Spinal cord (tissue), 10 donors: ENCODE measurements around the gene PHF23. TPM values are rescaled to one million over a fixed set of nuclear protein-coding genes. Genes with fewer than 3 reads are reported as not detected.

ENCODE experiments used
- DNase-seq, 6 donors: peaks; one replicate each; pipeline versions ENCODE4 v3.0.0 to v3.0.0-alpha.2; 2013 to 2015; ENCODE audit warnings: low spot score in 6 of 6, low read depth in 4 of 6
- H3K27ac ChIP-seq: one replicate; pipeline ENCODE4 v1.5.1; 2013; ENCODE audit warnings: low read depth, low read length, control low read depth
- H3K27me3 ChIP-seq: one replicate; pipeline ENCODE4 v1.6.1; 2013; ENCODE audit warnings: low read length; ENCODE audit not compliant: control insufficient read depth, insufficient read depth
- H3K36me3 ChIP-seq: one replicate; pipeline ENCODE4 v1.6.1; 2013; ENCODE audit warnings: low read length; ENCODE audit not compliant: control insufficient read depth, insufficient read depth
- H3K4me1 ChIP-seq: one replicate; pipeline ENCODE4 v1.6.1; 2013; ENCODE audit warnings: low read length; ENCODE audit not compliant: control insufficient read depth, insufficient read depth
- H3K4me3 ChIP-seq: one replicate; pipeline ENCODE4 v1.5.1; 2013; ENCODE audit warnings: low read depth, low read length, control low read depth
- H3K9me3 ChIP-seq: one replicate; pipeline ENCODE4 v1.6.1; 2013; ENCODE audit warnings: low read length; ENCODE audit not compliant: control insufficient read depth, insufficient read depth
- WGBS: methylation state at CpG from one replicate; pipeline ENCODE4 v1.1.5; 2013; ENCODE audit warnings: missing lambda C conversion rate; ENCODE audit not compliant: insufficient coverage; 5-methylcytosine and 5-hydroxymethylcytosine counted together
- polyA plus RNA-seq, 2 donors: library from polyadenylated mRNA; unstranded; fragments of 120-200 nt; gene quantifications; one replicate each; pipeline ENCODE4 v1.2.1, GENCODE V29; 2013; ENCODE audit not compliant: insufficient read length in 2 of 2
- total RNA-seq, 2 donors: library from RNA; depleted of rRNA in 1 of 2; stranded (reverse); fragments of 120-200 nt in 1 of 2; fragments of >200 nt in 1 of 2; gene quantifications; one replicate each; pipeline versions ENCODE4 v1.2.3 to v1.2.4, GENCODE V29; 2013 to 2014
- donor health status: healthy.

Gene PHF23
- total and polyA plus RNA-seq, 4 donors: 26.2 to 53.2 (median 49.6) TPM

DNA sequence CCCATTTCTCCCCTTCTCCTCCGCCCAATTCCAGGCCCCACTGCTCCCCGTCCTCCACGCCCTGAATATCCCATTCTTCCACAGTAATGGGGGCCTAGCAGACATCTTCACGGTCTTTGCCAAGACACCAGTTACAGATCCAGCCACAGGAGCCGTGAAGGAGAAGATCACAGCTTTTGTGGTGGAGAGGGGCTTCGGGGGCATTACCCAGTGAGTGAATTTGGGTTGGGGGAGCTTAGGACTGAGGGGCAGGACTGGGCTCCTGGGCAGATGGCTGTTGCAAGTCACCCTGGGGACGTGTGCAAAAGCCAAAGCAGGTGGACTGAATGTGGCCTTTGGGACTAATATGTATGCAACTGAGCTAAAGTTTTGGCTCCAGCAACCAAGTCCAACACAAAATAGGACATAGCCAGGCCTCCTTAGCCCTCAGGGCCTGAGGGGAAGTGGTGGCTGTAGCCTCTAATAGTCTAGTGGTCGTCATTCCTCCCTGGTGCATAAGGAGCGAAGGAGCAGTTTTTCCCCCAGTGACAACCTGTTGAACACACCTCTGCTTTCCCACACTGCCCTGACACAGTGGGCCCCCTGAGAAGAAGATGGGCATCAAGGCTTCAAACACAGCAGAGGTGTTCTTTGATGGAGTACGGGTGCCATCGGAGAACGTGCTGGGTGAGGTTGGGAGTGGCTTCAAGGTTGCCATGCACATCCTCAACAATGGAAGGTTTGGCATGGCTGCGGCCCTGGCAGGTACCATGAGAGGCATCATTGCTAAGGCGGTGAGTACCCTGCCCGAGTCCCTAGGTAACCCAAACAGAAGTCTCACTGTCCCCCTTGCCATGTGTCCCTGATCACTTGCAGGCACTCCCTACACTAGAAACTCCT is 16.9 kb downstream of the PHF23 start:
- WGBS: 84% methylated on average over 10 of the region's 15 CpGs
- peaks cover 49% of the 10 kb centered on the region for H3K4me1 ChIP-seq
- H3K36me3 ChIP-seq: peaks cover 69% of the 10 kb centered on the region

DNA sequence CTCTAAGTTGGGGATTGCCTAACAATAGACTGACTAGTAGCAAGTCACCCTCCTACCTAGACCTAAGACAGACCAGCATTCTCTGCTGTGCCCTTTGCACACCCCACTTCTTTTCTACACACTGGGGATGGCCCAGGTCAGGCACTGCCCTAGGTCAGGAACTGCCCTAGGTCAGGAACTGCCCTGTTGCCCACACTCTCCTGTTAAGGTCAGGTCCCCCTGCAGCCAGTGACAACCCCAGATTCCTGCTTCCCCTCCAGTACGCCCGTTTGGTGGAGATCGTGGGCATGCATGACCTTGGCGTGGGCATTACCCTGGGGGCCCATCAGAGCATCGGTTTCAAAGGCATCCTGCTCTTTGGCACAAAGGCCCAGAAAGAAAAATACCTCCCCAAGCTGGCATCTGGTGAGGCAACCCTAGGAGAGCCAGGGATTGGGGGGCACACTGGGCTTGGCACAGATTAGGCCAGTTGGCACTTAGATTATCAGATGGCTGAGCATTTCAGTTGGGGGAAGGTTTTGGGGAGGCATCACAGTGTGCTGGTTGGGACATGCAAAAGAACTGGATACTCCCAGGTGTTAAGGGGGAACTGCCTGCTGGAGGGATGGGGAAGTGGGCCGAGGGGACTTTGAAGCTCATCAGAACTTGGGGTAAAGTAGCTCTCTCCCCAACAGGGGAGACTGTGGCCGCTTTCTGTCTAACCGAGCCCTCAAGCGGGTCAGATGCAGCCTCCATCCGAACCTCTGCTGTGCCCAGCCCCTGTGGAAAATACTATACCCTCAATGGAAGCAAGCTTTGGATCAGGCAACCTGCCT is 17.8 kb downstream of the PHF23 start:
- no peaks in the 10 kb centered on the region for H3K9me3 ChIP-seq
- H3K27ac ChIP-seq: no peak overlapping the region
- no peaks in the 10 kb centered on the region for H3K27me3 ChIP-seq
- H3K4me3 ChIP-seq: peak overlapping the region; percentile 69
- H3K4me1 ChIP-seq: peaks cover 55% of the 10 kb centered on the region
- H3K36me3 ChIP-seq: peaks cover 61% of the 10 kb centered on the region
- 79% methylated on average over 7 of the region's 10 CpGs for WGBS
- no peak for DNase-seq

More for the DNA sequence above, 16.9 kb downstream of the PHF23 start:
- Histone ChIP-seq H3K4me3 (no peak overlapping the region), H3K27me3 (no peaks in the 10 kb centered on the region), H3K9me3 (no peaks in the 10 kb centered on the region), H3K27ac (no peak overlapping the region)
- peak in 1 of 6 donors; percentile 13 for DNase-seq

DNA sequence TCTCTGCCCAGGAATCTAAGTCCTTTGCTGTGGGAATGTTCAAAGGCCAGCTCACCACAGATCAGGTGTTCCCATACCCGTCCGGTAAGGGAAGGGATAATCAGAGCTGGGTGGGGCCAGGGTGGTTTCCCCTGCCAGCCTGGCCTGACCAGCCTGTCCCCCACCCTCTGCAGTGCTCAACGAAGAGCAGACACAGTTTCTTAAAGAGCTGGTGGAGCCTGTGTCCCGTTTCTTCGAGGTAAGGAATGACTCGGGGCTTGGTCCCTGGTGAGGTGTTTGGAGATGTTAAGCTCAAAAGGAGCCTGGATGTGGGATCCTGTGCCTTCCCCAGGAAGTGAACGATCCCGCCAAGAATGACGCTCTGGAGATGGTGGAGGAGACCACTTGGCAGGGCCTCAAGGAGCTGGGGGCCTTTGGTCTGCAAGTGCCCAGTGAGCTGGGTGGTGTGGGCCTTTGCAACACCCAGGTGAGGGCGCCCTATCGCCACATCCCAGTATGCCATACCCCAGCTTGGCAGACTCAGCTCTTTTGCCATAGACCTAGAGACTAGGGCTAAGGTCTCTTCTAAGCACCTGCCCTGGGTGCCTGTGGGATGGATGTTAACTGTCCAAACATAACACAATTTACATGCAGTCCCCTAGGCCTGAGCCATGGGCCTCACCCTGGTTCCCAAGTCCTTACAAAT is 18.5 kb downstream of the PHF23 start:
- DNase-seq: peak in 1 of 6 donors; percentile 44
- Histone ChIP-seq H3K4me3 (peak overlapping the region; percentile 69), H3K27ac (peak overlapping the region; percentile 78), H3K36me3 (peaks cover 53% of the 10 kb centered on the region), H3K27me3 (no peaks in the 10 kb centered on the region), H3K9me3 (no peaks in the 10 kb centered on the region), H3K4me1 (peaks cover 62% of the 10 kb centered on the region)
- 59% methylated on average over 7 of the region's 11 CpGs for WGBS

DNA sequence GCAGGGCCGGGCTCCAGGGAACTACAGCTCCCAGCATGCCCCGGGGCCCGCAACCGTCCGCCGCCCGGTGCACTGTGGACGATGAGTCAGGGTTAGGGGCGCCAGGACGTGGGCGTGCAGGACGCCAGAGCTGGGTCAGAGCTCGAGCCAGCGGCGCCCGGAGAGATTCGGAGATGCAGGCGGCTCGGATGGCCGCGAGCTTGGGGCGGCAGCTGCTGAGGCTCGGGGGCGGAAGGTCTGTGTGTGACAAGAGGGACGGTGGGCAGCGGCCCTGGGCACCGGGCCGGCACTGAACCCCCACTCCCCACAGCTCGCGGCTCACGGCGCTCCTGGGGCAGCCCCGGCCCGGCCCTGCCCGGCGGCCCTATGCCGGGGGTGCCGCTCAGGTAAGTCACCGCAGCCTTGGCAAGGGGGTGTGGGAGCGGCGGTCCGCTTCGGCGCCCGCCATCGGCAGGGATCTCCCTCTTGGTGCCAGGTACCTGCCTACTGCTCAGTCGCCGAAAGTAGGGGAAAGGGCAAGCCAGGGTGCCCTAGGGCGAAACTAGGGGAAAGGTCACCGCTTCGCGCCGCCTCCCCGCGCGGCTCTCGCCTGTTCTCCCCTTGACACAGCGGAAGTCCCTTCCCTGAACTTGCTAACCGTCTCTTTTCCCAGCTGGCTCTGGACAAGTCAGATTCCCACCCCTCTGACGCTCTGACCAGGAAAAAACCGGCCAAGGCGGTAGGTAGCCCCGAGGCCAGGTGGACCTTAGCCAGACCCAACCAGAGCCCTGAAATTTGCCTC is 19.3 kb downstream of the PHF23 start, which contains the start of the genes ACADVL and DLG4:
TSS of gene ACADVL (plus strand) at position 127 of the 781 bp plus-strand sequence. CDS start at position 174, 47 bp downstream.
TSS of gene DLG4 (minus strand) at position 25 of the 781 bp plus-strand sequence.
- Histone ChIP-seq H3K4me1 (peaks cover 69% of the 10 kb centered on the region), H3K27ac (peak within 1 kb of the TSS; percentile 78), H3K36me3 (peaks cover 46% of the 10 kb centered on the region), H3K9me3 (no peaks in the 10 kb centered on the region), H3K27me3 (no peaks in the 10 kb centered on the region), H3K4me3 (peak within 1 kb of the TSS; percentile 69)
- peak in 4 of 6 donors; percentile 80 to 96 (median 88) for DNase-seq
- under 1% methylated on average over 63 of the region's 63 CpGs for WGBS

DNA sequence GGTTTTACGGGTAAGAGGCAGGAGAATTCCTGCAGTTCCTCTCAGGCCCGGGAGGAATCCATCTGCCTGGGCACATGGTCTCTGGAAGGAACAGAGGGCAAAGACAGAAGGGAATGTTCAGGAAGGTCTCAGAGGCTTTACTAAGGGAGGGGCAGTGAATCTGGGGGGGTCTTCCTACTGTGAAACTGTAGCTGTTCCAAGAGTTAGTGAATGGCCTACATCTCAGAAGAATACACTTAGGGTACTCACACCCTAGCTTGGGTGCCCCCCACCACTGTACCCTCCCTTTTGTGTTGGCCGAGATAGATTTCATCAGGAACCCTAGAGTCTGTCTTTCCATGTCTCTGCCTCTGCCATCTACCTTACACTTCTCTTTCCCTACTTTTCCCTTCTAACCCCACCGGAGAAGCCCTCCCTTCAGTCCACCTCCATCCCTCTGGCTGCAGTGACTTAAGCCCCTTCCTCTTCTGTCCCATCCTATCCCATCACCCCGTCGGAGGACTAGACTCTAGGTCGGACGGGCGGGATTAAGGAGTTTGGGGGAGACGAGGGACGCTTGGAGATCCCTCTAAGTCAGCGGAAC is 19.9 kb downstream of the PHF23 start:
- no peak for DNase-seq
- Histone ChIP-seq H3K27ac (peak overlapping the region; percentile 78), H3K9me3 (no peaks in the 10 kb centered on the region), H3K36me3 (peaks cover 39% of the 10 kb centered on the region), H3K4me3 (peak overlapping the region; percentile 69), H3K4me1 (peaks cover 72% of the 10 kb centered on the region), H3K27me3 (no peaks in the 10 kb centered on the region)
- WGBS: 43% methylated on average over 6 of the region's 12 CpGs

DNA sequence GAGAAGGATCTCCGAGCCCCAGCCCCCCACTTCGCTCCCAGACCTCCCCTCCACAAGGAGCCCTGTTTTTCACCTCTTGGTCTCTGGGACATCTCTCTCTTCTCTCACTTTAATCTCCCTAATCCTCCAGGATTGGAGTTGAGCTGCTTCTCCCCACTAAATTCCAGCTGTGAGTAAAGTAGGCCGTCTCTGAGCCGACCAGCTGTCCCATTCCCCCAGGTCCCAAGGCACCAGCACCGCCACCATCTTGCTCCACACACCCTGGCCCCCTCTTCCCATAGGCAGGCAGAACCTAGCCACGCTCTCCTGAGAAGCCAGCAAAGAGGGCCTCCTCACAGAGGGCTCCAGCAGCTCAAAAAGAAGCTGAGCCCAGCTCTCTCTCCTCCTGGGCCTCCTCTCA is 20.5 kb downstream of the PHF23 start:
- Histone ChIP-seq H3K4me1 (peaks cover 78% of the 10 kb centered on the region), H3K27me3 (no peaks in the 10 kb centered on the region), H3K9me3 (no peaks in the 10 kb centered on the region), H3K4me3 (no peak overlapping the region), H3K27ac (peak overlapping the region; percentile 88), H3K36me3 (peaks cover 34% of the 10 kb centered on the region)
- WGBS: 84% methylated on average over 5 of the region's 6 CpGs
- DNase-seq: no peak

DNA sequence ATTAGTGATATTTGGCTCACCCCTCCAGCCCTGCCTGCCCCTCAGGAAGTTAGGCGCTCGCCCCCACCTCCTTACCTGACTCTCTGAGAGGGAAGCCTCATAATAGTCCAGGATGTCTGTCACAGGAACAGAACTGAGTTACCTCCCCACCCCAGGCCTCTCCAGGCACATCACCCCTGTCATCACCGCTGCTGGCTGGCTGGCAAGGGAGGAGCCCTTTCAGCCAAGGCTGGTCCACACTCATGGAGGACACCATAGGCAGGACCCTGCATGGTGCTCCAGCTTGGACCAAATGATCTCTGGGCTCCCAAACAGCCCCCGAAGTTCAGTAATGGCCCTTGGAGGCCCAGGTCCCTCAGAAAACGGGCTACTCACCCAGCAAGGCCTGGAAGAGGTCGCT is 21.1 kb downstream of the PHF23 start:
- Histone ChIP-seq H3K27ac (peak overlapping the region; percentile 88), H3K4me3 (peak overlapping the region; percentile 60), H3K27me3 (no peaks in the 10 kb centered on the region), H3K36me3 (peaks cover 28% of the 10 kb centered on the region), H3K4me1 (peaks cover 84% of the 10 kb centered on the region), H3K9me3 (no peaks in the 10 kb centered on the region)
- WGBS: 57% methylated on average over 6 of the region's 6 CpGs
- no peak for DNase-seq

DNA sequence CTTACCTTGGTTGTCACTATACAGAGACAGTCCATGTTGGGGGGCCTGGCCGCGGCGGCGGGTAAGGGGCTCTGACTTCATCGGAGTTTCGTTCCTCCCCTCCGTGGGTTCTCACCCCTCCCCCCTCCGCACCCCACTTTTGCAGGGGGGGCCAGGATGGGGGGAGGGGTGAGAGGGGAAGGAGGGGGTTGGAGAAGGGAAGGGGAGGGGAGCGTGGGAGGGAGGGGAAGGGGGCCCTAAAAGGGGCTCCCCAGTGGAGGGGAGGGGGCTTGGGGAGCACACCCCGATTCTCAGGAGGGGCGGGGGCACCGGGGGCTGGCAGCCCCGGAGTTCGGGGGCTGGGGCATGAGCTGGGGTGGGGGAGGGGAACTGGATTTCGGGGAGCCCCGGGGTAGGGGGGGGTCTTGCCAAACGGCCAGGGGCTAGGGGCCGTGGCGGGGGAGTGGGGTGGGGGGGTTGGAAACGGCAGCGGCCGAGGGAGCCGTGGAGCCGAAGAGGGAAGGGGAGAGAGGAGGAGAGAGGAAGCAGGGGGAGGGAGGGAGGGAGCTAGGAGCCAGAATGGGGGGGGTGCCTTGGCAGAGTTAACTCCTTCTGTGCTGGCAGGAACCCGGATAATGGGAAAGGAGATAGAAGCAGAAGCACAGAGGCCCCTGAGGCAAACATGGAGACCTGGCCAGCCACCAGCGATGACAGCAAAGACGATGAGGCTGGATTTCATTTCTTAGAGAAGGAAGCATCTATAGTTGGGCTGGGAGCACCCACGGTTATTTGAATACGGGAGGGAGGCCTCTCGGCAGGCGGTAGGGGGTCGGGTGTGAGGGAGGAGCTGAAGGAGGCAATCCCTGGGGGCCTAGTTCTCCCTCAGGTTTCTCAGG is 21.9 kb downstream of the PHF23 start:
- Histone ChIP-seq H3K9me3 (no peaks in the 10 kb centered on the region), H3K4me3 (peak overlapping the region; percentile 60), H3K27me3 (no peaks in the 10 kb centered on the region), H3K36me3 (peaks cover 20% of the 10 kb centered on the region), H3K4me1 (peaks cover 91% of the 10 kb centered on the region), H3K27ac (peak overlapping the region; percentile 88)
- WGBS: 0% methylated on average over 13 of the region's 32 CpGs
- DNase-seq: peak in 3 of 6 donors; percentile 81 to 96 (median 95)
